Aorta (tissue), 5 donors: ENCODE measurements around the gene IL17RC. TPM values are rescaled to one million over a fixed set of nuclear protein-coding genes. Genes with fewer than 3 reads are reported as not detected.

ENCODE experiments used
- ATAC-seq: fragments of 200-7000 bp; cut with Tn5 transposase; one replicate; pipeline ENCODE4 v1.9.1; 2022; ENCODE audit warnings: moderate library complexity; ENCODE audit not compliant: low FRiP score
- DNase-seq, 2 donors: peaks; one replicate each; pipeline ENCODE4 v3.0.0-alpha.2; 2020
- H3K27ac ChIP-seq, 2 donors: one replicate each; pipeline ENCODE4 v1.5.1; 2013; ENCODE audit warnings: low read length in 2 of 2, mild to moderate bottlenecking in 2 of 2, moderate library complexity in 2 of 2, control low read depth in 1 of 2, inconsistent platforms in 1 of 2, low read depth in 1 of 2
- H3K27me3 ChIP-seq, 2 donors: one replicate each; pipeline ENCODE4 v1.6.1; 2013; ENCODE audit warnings: control low read depth in 1 of 2, low read length in 1 of 2, mild to moderate bottlenecking in 1 of 2, moderate library complexity in 1 of 2; ENCODE audit not compliant: insufficient read depth in 2 of 2, control insufficient read depth in 1 of 2
- H3K36me3 ChIP-seq, 2 donors: one replicate each; pipeline ENCODE4 v1.6.1; 2013; ENCODE audit warnings: control low read depth in 1 of 2, low read length in 1 of 2, mild to moderate bottlenecking in 1 of 2; ENCODE audit not compliant: insufficient read depth in 2 of 2, control insufficient read depth in 1 of 2
- H3K4me1 ChIP-seq, 2 donors: one replicate each; pipeline ENCODE4 v1.6.1; 2013; ENCODE audit warnings: low read length in 2 of 2, control low read depth in 1 of 2, mild to moderate bottlenecking in 1 of 2, moderate library complexity in 1 of 2; ENCODE audit not compliant: insufficient read depth in 2 of 2, control insufficient read depth in 1 of 2
- H3K4me3 ChIP-seq, 2 donors: one replicate each; pipeline ENCODE4 v1.5.1; 2013; ENCODE audit warnings: low read length in 2 of 2, control low read depth in 1 of 2, mild to moderate bottlenecking in 1 of 2
- H3K9me3 ChIP-seq: one replicate; pipeline ENCODE4 v1.6.1; 2013; ENCODE audit warnings: mild to moderate bottlenecking, low read length; ENCODE audit not compliant: control insufficient read depth
- WGBS, 2 donors: extraction: QIAGEN DNeasy Blood & Tissue Kit; methylation state at CpG; one replicate each; pipeline ENCODE4 v1.1.7; 2013; 5-methylcytosine and 5-hydroxymethylcytosine counted together
- intact Hi-C, 2 donors: fragments of 100-400 bp; cut with DNase I; formaldehyde crosslinking; loops; one replicate each; pipeline versions ENCODE4 v1.14.2 to v1.15.0; 2022
- polyA plus RNA-seq, 2 donors: library from polyadenylated mRNA; stranded (reverse); fragments of 200-250 nt; gene quantifications; one replicate each; pipeline ENCODE4 v1.2.3, GENCODE V29; 2013
- total RNA-seq, 2 donors: library from RNA; stranded (reverse); fragmentation: NEBNext Ultra II Directional; extraction: Animal tissue kit (Norgen Biotek cat#: 25700); gene quantifications; one replicate each; pipeline ENCODE4 v1.2.1, GENCODE V29; 2021
- donor health status: healthy with polysubstance abuse.
- donor health status: Bipolar disorder and iron deficiency.
- donor health status: DM: no; HTN: no; CAD: no.
- donor health status: DM: no; HTN: no; CAD: no.
- donor health status: DM: yes; HTN: yes; CAD: no.

Gene IL17RC
- total and polyA plus RNA-seq, 4 donors, result 8.6 to 108 (median 29.7) TPM

- Histone ChIP-seq H3K4me1 (no peaks in the 10 kb centered on the region), H3K4me3 (no peak overlapping the region), H3K27me3 (no peaks in the 10 kb centered on the region), H3K27ac (no peak overlapping the region), H3K36me3 (no peaks in the 10 kb centered on the region), H3K9me3 (no peaks in the 10 kb centered on the region)
- intact Hi-C loops, result loop anchor here in 1 of 2 donors (5.0 kb wide), 1 partner anchor 232 kb away; no protein-coding TSS in a partner anchor
- DNase-seq, result no peak
- no peak for ATAC-seq
- WGBS, 2 donors, result 83 to 85% methylated on average over 9 of the region's 9 CpGs
Measured at GRCh38 chr3:9949626-9950025, 32.7 kb downstream of the IL17RC start.

- no peak overlapping the region for H3K4me3 ChIP-seq
- ATAC-seq (no peak), DNase-seq (peak in 1 of 2 donors; percentile 30)
- no peaks in the 10 kb centered on the region for H3K36me3 ChIP-seq
- 48% methylated on average over 7 of the region's 7 CpGs for WGBS, 2 donors
- no peaks in the 10 kb centered on the region for H3K27me3 ChIP-seq
- H3K27ac ChIP-seq, result no peak overlapping the region
- H3K4me1 ChIP-seq, result no peaks in the 10 kb centered on the region
- intact Hi-C loops, result no loop called here
- no peaks in the 10 kb centered on the region for H3K9me3 ChIP-seq
Measured at GRCh38 chr3:9951126-9951525, 34.2 kb downstream of the IL17RC start.

- no peaks in the 10 kb centered on the region for H3K36me3 ChIP-seq
- intact Hi-C loops, result no loop called here
- H3K27ac ChIP-seq, result no peak overlapping the region
- no peaks in the 10 kb centered on the region for H3K27me3 ChIP-seq
- DNase-seq (peak in 1 of 2 donors; percentile 23), ATAC-seq (no peak)
- no peaks in the 10 kb centered on the region for H3K9me3 ChIP-seq
- H3K4me1 ChIP-seq, result no peaks in the 10 kb centered on the region
- H3K4me3 ChIP-seq, result peak overlapping the region in 1 of 2 donors; percentile 44
- whole genome bisulfite sequencing, 2 donors, result 32 to 34% methylated on average over 10 of the region's 10 CpGs
Measured at GRCh38 chr3:9951598-9951961, 34.7 kb downstream of the IL17RC start.

GRCh38 chr3:9951962-9952805 lies 35.3 kb downstream of the IL17RC start, which contains the start of gene PRRT3:
Gene PRRT3 (minus strand): TSS chr3:9952408. CDS start chr3:9950115, 2,293 bp downstream.
- Histone ChIP-seq H3K9me3 (no peaks in the 10 kb centered on the region), H3K36me3 (no peaks in the 10 kb centered on the region), H3K27me3 (no peaks in the 10 kb centered on the region), H3K4me3 (peak within 1 kb of the TSS; percentile 44 to 57), H3K4me1 (no peaks in the 10 kb centered on the region), H3K27ac (no peak within 1 kb of the TSS)
- ATAC-seq (no peak), DNase-seq (peak in 1 of 2 donors; percentile 80)
- intact Hi-C loops, result no loop called here
- WGBS, 2 donors, result 3 to 4% methylated on average over 38 to 52 of the region's 52 CpGs

- DNase-seq, result peak in 1 of 2 donors; percentile 56
- H3K27me3 ChIP-seq, result no peaks in the 10 kb centered on the region
Measured at GRCh38 chr3:9955067-9955502, 38.2 kb downstream of the IL17RC start.

GRCh38 chr3:9955611-9956352 lies 38.9 kb downstream of the IL17RC start:
- Histone ChIP-seq H3K4me3 (no peak overlapping the region), H3K36me3 (no peaks in the 10 kb centered on the region), H3K27me3 (no peaks in the 10 kb centered on the region), H3K9me3 (no peaks in the 10 kb centered on the region), H3K4me1 (no peaks in the 10 kb centered on the region), H3K27ac (no peak overlapping the region)
- intact Hi-C loops, result no loop called here
- ATAC-seq, result no peak
- 77 to 81% methylated on average over 5 of the region's 5 CpGs for WGBS, 2 donors
- peak in 1 of 2 donors; percentile 31 for DNase-seq

More at GRCh38 chr3:9955067-9955502, 38.2 kb downstream of the IL17RC start:
- H3K36me3 ChIP-seq, result no peaks in the 10 kb centered on the region
- intact Hi-C loops, result no loop called here
- ATAC-seq, result no peak
- no peaks in the 10 kb centered on the region for H3K9me3 ChIP-seq
- H3K4me3 ChIP-seq, result no peak overlapping the region
- no peaks in the 10 kb centered on the region for H3K4me1 ChIP-seq
- no peak overlapping the region for H3K27ac ChIP-seq
- WGBS, 2 donors, result 47 to 50% methylated on average over 12 of the region's 12 CpGs

GRCh38 chr3:9957214-9957613 lies 40.3 kb downstream of the IL17RC start:
- Histone ChIP-seq H3K9me3 (no peaks in the 10 kb centered on the region), H3K36me3 (peaks cover 0 to 1% of the 10 kb centered on the region in 2 donors), H3K4me1 (no peaks in the 10 kb centered on the region), H3K27me3 (no peaks in the 10 kb centered on the region), H3K27ac (no peak overlapping the region), H3K4me3 (no peak overlapping the region)
- intact Hi-C loops, result no loop called here
- no peak for DNase-seq
- no peak for ATAC-seq
- 51% methylated on average over 5 of the region's 5 CpGs for WGBS, 2 donors

GRCh38 chr3:9965200-9965875 lies 48.4 kb downstream of the IL17RC start:
- 79 to 83% methylated on average over 6 of the region's 6 CpGs for WGBS, 2 donors
- H3K27ac ChIP-seq, result no peak overlapping the region
- no peaks in the 10 kb centered on the region for H3K4me1 ChIP-seq
- DNase-seq (peak in 1 of 2 donors; percentile 4), ATAC-seq (no peak)
- H3K4me3 ChIP-seq, result no peak overlapping the region
- intact Hi-C loops, result no loop called here
- no peaks in the 10 kb centered on the region for H3K27me3 ChIP-seq
- H3K9me3 ChIP-seq, result no peaks in the 10 kb centered on the region
- H3K36me3 ChIP-seq, result peaks cover 4 to 6% of the 10 kb centered on the region in 2 donors
